ENCODE data around the gene ZNF3. TPM values are rescaled to one million over a fixed set of nuclear protein-coding genes. Genes with fewer than 3 reads are reported as not detected.

Gene ZNF3
- total and polyA plus RNA-seq, 9 of the 15 experiments (the other 6 are each of a cell fraction or from before 2014, with no cell fraction given), result 30.0 to 64.9 (median 51.5) TPM

DNA sequence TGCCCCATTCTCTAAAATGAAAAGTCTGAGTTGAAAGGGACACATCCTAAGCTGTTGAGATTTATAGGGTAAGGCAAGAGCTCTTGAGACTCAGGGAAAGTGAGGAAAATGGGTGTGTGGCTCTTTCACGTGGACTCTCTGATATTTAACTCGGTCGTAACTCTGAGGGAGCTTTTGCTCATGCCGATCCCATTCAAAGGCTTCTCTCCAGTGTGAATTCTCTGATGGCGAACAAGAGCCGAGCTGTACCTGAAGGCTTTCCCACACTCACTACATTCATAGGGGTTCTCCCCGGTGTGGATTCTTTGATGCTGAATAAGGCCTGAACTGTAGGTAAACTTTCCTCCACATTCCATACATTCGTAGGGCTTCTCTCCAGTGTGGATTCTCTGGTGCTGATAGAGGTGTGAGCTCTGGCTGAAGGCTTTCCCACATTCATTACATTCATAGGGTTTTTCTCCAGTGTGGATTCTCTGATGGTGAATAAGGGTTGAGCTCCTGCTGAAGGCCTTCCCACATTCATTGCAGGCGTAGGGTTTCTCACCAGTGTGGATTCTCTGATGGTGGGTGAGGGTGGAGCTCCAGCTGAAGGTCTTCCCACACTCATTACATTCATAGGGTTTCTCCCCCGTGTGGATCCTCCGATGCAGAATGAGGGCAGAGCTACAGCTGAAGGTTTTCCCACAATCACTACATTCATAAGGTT, 10.4 kb downstream of the ZNF3 start (continued):
- TF ChIP-seq, protein P1, sequence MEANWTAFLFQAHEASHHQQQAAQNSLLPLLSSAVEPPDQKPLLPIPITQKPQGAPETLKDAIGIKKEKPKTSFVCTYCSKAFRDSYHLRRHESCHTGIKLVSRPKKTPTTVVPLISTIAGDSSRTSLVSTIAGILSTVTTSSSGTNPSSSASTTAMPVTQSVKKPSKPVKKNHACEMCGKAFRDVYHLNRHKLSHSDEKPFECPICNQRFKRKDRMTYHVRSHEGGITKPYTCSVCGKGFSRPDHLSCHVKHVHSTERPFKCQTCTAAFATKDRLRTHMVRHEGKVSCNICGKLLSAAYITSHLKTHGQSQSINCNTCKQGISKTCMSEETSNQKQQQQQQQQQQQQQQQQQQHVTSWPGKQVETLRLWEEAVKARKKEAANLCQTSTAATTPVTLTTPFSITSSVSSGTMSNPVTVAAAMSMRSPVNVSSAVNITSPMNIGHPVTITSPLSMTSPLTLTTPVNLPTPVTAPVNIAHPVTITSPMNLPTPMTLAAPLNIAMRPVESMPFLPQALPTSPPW (CRISPR knock-in tag; IDR thresholded peaks at IDR 0.05), result 0 out of 2 replicates have a peak, but pooled peaks have one; percentile 17
- TF ChIP-seq ZNF79 (CRISPR knock-in tag; IDR thresholded peaks at IDR 0.05; ENCODE audit: low read depth) (no peak), NONO (IDR thresholded peaks at IDR 0.05; ENCODE audit: low read depth in 2 of 2, low read length in 1 of 2) (no peak), ADNP (tag; IDR thresholded peaks at IDR 0.05) (0 out of 2 replicates have a peak, but pooled peaks have one; percentile 43), POLR2A (conservative IDR thresholded peaks at IDR 0.05) (peak; percentile 67), PTBP1 (IDR thresholded peaks at IDR 0.05; ENCODE audit: low read depth, low read length) (0 out of 2 replicates have a peak, but pooled peaks have one; percentile 70), ZNF75A (CRISPR knock-in tag; IDR thresholded peaks at IDR 0.05) (peak; percentile 99), LEF1 (IDR thresholded peaks at IDR 0.05) (0 out of 2 replicates have a peak, but pooled peaks have one; percentile 39), MIER1 (IDR thresholded peaks at IDR 0.05; ENCODE audit: low read depth) (0 out of 2 replicates have a peak, but pooled peaks have one; percentile 22), ZNF561 (CRISPR knock-in tag; conservative IDR thresholded peaks at IDR 0.05) (no peak), ARNT (IDR thresholded peaks at IDR 0.05) (peak in 1 of 2 experiments; percentile 63; a peak in 2 of 4 replicates), PURB (CRISPR knock-in tag; IDR thresholded peaks at IDR 0.05; ENCODE audit: low read depth) (no peak), NFRKB (IDR thresholded peaks at IDR 0.05; ENCODE audit: low read depth) (peak; percentile 85; the same call in 1 of the 2 replicates), LARP7 (IDR thresholded peaks at IDR 0.05) (no peak), ZNF644 (tag; IDR thresholded peaks at IDR 0.05; ENCODE audit: low read depth) (no peak), CC2D1A (IDR thresholded peaks at IDR 0.05) (no peak), ZEB2 (IDR thresholded peaks at IDR 0.05) (peak; percentile 80), GTF2A2 (tag; IDR thresholded peaks at IDR 0.05) (no peak)
- TF ChIP-seq, protein P2, sequence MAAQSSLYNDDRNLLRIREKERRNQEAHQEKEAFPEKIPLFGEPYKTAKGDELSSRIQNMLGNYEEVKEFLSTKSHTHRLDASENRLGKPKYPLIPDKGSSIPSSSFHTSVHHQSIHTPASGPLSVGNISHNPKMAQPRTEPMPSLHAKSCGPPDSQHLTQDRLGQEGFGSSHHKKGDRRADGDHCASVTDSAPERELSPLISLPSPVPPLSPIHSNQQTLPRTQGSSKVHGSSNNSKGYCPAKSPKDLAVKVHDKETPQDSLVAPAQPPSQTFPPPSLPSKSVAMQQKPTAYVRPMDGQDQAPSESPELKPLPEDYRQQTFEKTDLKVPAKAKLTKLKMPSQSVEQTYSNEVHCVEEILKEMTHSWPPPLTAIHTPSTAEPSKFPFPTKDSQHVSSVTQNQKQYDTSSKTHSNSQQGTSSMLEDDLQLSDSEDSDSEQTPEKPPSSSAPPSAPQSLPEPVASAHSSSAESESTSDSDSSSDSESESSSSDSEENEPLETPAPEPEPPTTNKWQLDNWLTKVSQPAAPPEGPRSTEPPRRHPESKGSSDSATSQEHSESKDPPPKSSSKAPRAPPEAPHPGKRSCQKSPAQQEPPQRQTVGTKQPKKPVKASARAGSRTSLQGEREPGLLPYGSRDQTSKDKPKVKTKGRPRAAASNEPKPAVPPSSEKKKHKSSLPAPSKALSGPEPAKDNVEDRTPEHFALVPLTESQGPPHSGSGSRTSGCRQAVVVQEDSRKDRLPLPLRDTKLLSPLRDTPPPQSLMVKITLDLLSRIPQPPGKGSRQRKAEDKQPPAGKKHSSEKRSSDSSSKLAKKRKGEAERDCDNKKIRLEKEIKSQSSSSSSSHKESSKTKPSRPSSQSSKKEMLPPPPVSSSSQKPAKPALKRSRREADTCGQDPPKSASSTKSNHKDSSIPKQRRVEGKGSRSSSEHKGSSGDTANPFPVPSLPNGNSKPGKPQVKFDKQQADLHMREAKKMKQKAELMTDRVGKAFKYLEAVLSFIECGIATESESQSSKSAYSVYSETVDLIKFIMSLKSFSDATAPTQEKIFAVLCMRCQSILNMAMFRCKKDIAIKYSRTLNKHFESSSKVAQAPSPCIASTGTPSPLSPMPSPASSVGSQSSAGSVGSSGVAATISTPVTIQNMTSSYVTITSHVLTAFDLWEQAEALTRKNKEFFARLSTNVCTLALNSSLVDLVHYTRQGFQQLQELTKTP (IDR thresholded peaks at IDR 0.05; ENCODE audit: low read depth in 1 of 2, partially characterized antibody in 2 of 2), result peak in 1 of 2 experiments; percentile 52
- TF ChIP-seq, protein P3, sequence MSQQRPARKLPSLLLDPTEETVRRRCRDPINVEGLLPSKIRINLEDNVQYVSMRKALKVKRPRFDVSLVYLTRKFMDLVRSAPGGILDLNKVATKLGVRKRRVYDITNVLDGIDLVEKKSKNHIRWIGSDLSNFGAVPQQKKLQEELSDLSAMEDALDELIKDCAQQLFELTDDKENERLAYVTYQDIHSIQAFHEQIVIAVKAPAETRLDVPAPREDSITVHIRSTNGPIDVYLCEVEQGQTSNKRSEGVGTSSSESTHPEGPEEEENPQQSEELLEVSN (IDR thresholded peaks at IDR 0.05; ENCODE audit: borderline replicate concordance in 1 of 2, extremely low read depth in 1 of 2, insufficient read depth in 1 of 2, insufficient read length in 1 of 2, low read depth in 1 of 2, low read length in 1 of 2, poor library complexity in 1 of 2, severe bottlenecking in 1 of 2), result peak in 1 of 2 experiments; percentile 42
- TF ChIP-seq, protein P4, sequence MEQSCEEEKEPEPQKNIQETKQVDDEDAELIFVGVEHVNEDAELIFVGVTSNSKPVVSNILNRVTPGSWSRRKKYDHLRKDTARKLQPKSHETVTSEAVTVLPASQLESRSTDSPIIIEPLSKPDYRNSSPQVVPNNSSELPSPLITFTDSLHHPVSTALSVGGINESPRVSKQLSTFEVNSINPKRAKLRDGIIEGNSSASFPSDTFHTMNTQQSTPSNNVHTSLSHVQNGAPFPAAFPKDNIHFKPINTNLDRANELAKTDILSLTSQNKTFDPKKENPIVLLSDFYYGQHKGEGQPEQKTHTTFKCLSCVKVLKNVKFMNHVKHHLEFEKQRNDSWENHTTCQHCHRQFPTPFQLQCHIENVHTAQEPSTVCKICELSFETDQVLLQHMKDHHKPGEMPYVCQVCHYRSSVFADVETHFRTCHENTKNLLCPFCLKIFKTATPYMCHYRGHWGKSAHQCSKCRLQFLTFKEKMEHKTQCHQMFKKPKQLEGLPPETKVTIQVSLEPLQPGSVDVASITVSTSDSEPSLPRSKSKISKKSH (CRISPR knock-in tag; IDR thresholded peaks at IDR 0.05), result peak; percentile 47
